Mucosa of gallbladder (tissue), 1 donor: ENCODE data around the gene TNS3. TPM values are rescaled to one million over a fixed set of nuclear protein-coding genes. Genes with fewer than 3 reads are reported as not detected.

Experiments
- DNase-seq: peaks from one replicate; pipeline ENCODE4 v3.0.0-alpha.2; 2020; ENCODE audit warnings: low spot score
- total RNA-seq: library from RNA; stranded (reverse); gene quantifications from one replicate; pipeline ENCODE4 v1.2.1, GENCODE V29; 2021
- donor health status: DM: no; HTN: no; CAD: no.

The TNS3 gene
- total RNA-seq, 1 donor from 2014 or later = 97.2 TPM

- no peak for DNase-seq
These were observed 93.5 kb downstream of the TNS3 start for GRCh38 chr7:47488201-47488968.

DNA sequence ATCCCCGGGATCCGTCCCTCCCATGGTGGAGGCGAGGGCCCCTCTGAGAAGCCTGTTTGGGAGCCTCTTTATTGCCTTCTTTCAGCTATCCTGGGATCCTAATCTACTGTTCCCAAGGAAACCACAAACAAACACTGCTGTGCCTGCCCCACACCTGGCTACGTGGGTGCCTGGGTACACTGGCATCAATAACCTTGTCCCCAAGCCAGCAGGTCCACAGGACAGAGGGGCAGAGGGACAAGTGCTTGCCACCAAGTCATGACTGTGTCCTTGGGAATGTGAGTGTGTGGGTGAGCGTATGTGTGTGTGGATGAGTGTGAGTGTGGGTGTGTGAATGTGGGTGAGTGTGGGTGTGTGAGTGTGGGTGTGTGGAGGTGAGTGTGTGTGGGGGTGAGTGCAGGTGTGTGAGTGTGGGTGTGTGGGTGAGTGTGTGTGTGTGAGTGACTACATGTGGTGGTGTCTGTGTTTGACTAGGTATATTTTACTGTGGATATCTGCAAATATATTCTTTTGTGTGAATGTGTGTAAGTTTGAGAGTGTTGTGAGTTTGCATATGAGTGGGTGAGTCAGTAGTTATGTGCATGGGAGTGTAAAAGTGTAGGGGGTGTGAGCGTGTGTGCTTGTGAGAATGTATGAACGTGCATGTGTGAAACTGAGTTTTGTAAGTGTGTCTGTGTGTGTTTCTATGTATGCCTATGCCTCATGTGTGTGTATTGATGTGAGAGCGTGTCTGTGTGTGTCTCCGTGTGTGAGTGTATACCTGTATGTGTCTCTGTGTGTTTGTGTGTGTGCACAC is 96.1 kb downstream of the TNS3 start:
- peak; percentile 56 for DNase-seq

DNA sequence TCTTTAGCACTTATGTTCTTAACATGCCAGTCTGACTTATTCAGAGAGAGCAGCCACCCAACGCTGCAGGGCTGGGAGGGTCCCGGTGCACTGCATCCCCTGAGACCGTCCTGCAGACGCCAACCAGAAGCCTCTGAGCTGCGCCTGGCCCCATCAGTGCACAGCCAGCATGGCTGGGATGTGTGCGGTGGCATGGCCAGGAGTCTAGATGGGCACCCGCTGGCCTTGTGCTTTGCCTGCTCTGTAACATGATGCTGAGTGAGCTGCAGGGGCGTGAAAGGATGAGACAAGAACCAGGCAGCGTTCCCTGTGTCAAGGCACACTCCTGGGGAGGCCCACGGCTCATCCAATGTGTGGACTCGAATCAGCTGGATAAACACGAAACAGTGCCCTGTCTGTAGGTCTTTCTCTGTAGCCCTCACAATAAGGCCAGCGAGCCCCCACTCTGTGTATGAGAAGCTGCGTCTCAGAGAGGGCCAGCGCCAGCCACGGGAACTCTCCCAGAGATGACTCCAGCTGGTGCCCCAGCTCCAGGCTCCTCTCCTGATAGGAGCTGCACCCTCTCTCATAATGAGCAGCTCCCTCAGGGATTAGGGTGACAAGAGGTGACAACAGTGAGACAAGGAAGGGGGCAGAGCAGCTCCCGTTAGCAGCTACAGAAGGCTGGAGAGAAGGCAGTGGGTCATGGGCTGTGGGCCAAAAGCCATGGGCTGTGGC is 96.8 kb downstream of the TNS3 start:
- DNase-seq = no peak

DNA sequence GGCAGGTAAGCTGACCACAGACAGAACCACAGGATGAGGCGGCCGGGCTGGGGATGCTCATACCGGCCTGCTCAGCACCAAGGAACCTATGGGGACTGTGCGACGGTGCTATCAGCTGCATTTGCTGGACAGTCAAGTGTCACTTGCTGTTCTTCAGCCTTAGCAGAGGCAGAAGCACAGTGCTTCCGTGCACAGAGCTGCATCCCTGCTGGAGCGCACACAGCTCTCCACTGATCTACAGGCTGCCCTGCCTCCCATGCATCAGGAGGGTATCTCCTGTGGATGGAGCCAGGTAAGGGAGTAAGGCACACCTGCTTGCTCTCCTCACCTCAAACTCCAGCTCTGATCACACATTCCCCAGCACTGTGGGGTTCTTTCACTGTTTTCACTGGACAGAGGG is 97.5 kb downstream of the TNS3 start:
- no peak for DNase-seq

GRCh38 chr7:47483604-47484273 is 98.2 kb downstream of the TNS3 start:
- no peak for DNase-seq

GRCh38 chr7:47482013-47482875 is 99.7 kb downstream of the TNS3 start:
- DNase-seq = no peak

DNA sequence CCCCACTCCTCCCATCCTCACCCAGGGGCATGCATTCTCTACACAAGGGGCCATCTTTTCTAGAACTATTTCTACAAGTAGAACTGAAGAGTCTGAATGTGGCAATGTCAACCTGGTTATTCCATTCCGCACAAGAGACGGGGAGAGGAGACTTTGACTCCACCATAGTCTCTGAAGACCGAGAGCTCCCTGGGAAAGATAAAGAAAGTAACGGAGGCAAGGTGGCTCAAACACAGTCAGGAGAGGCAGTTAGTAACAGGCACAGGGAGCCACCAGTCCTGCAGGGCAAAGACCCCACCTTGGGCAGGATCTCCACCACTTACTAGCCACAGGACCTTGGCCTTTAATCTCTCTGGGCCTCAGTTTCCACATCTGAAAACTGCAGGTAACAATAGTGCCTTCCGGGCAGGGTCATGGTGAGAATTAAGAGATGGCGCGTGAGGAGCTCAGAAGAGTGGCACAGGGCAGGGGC is 100.3 kb downstream of the TNS3 start:
- DNase-seq = no peak

DNA sequence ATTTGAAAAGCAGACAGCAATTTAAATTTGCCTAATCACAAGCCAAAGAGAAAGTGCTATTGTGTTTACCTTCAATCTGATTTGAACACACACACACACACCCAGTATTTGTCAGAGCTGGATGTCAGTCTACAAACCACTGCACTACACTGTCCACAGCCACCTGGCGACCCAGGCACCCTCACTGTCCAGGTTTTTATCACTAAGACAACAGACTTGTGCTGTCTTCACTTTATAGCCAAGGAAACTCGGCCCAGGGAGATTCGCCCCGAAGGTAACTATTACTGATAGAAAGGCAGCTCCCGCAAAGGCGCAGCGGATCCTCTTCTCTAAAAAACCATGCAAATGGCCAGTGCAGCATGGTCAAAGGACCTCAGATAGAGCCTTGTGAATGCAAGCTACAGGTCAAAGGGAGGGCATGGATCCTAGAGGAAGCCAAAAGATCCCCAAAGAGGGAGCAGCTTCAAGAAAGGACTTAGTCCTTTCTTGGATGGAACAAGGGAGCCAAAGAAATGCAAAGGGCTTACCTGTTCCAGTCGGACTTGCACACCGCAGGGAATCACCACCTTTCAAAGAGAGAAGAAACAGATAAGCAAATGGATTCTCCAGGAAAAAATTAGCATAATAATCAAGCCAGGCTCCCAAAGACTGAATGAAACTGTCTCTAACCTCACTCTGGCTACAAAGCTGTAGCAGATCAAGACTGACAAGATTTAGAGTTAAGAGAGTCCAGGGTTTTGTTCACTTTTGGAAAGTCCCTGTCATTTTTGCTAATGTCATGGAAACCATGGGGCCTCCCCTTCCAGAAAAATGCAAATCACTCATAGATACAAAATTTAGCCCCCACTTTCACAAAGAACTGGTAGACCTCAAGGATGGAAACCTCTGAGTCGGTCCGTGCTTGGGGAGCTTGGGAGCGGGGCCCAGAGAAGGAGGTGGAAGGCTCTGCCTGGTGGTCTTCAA is 101.1 kb downstream of the TNS3 start:
- DNase-seq = no peak

GRCh38 chr7:47479821-47480575 is 101.9 kb downstream of the TNS3 start:
- DNase-seq = no peak

DNA sequence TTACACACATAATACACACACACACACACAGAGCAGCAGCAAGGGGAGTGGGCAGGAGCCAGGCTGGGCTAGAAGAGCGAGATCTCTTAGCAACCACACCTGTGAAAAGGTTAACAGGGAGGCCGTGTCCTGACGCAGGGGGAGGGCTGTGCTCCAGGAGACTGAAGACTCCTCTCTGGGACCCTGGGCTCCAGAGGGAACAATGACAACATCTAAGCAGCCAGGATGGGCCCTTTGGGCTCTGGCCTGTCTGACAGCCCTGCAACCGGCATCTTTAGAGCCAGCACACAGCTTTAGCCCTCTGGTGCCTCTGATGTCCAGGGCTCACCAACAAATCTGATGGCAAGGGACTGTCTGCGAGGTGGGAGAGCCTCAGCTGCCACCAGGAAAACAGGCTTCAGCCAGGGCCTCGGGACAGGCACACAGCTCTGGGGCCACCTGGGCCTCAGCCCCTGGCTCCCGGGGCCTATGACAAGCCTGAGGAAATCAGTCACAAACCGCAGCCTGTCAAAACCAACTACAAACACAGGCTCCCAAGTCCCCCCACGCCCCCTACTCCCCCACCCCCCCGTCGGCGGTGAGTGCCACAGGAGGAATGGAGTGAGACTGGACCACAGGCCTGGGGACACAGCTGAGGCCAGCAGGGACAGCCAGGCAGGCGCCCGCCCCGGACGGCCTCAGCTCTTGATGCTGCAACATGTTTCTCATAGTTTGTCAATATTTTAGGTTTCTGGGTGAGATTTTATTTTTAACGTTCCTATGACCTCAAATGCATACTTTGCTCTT is 102.8 kb downstream of the TNS3 start:
- DNase-seq = no peak

DNA sequence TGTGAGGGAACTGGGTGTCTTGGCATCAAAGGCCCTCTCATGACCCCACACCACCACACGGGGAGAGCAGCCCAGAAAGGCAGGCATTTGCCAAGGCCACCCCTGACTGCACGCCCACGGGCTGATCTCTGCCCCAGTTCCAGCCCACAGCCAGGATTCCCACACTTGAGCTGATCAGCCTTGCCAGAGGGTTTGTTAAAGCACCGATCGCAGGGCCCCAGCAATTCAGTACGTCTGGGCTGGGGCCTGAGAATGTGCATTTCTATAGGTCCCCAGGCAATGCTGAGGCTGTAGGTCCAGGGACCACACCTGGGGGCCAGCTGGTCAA is 103.9 kb downstream of the TNS3 start:
- DNase-seq = no peak

DNA sequence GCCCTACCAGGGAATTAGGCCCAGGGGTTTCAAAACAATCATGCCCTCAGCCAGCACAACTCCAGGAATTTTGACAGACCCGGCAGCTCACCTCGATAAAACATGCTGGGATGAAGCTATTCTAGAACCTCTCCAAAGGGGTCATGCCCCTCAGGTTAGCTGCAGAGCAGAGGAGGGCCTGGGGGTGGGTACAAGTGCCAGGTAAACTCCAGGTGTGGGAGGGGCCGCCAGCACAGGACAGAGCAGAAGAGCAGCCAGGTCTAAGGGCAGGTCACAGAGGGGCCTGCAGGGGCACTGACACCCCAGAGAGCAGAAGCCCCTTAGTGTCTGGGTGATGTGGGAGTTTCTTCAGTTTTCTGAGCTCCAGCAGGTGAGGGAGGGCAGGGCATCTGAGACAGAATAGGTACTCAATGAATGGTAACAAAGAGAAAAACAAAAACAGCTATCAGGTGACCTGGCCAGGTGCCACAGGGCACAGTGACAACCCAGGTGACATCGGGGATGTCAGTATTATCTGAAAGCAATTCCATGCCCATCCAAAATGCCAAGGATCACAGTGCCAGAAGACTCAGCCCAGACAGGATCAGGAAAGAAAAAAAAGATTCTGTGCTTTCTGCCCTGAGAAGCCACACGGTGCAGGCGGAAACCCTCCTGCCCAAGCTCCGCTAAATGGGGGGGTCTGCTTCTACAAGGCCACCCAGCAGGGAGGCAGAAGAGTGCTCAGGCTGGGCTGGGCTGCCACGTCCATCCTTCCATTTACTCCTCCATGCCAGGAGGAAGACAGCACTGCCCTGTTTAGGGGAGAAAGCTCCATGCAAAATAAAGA is 104.5 kb downstream of the TNS3 start:
- no peak for DNase-seq

GRCh38 chr7:47475880-47476227 is 106.1 kb downstream of the TNS3 start:
- DNase-seq = no peak

GRCh38 chr7:47474937-47475879 is 106.7 kb downstream of the TNS3 start:
- DNase-seq = peak; percentile 91

DNA sequence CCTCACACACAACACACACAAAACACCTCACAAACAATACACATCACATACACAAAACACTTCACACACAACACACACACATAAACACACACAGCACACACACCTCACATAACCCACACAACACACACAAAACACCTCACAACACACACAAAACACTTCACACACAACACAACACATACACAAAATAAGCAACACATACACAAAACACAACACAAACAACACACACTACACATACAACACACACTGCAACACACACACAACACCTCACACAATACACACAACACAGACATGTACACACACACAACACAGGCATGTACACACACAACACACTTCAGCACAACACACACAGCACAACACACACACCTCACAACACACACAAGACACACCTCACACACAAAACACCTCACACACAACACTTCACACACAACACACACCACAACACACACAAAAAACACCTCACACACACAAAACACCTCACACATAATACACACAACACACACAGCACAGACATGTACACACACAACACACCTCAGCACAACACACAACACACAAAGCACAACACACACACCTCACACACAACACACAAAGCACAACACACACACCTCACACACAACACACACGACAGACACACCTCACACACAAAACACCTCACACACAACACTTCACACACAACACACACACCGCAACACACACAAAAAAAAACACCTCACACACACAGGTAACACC is 107.5 kb downstream of the TNS3 start:
- DNase-seq = no peak
